ENCODE results near the gene TGFBR3L.

- no peak for TF ChIP-seq CTCF (conservative IDR thresholded peaks at IDR 0.05; ENCODE audit: low read depth, low read length)
- TF ChIP-seq POLR2A (IDR thresholded peaks at IDR 0.05; ENCODE audit: low read depth, low read length): no peak
- no peak for TF ChIP-seq MAZ (IDR thresholded peaks at IDR 0.05; ENCODE audit: borderline replicate concordance, low read depth, low read length)
- no peak for TF ChIP-seq BHLHE40 (IDR thresholded peaks at IDR 0.05; ENCODE audit: low read depth, low read length)
Measured at GRCh38 chr19:7963566-7963965, 48.9 kb downstream of the TGFBR3L start.

Data from IMR-90 (cell line).